Measurements from ENCODE around the gene SSU72. TPM values are rescaled to one million over a fixed set of nuclear protein-coding genes. Genes with fewer than 3 reads are reported as not detected.

SSU72 gene
- total RNA-seq, 1 experiment from 2014 or later: 145 TPM

- Histone ChIP-seq H3F3A (ENCODE audit: insufficient read depth, low read depth) (peaks cover 21% of the 10 kb centered on the region), H2AFZ (no peak overlapping the region), H3K79me2 (ENCODE audit: low read depth) (0 out of 2 replicates have a peak, but pooled peaks cover 6% of the 10 kb centered on the region), H3K4me2 (no peak overlapping the region), H3K4me1 (replicated peaks; ENCODE audit: insufficient read depth) (no peaks in the 10 kb centered on the region), H4K20me1 (ENCODE audit: insufficient read depth) (peaks cover 36% of the 10 kb centered on the region), H3K27ac (no peak overlapping the region), H3K27me3 (ENCODE audit: insufficient read depth, low read depth) (no peaks in the 10 kb centered on the region), H3K36me3 (ENCODE audit: low read depth) (peaks cover 3% of the 10 kb centered on the region; the same call in 1 of the 2 replicates), H3K9me2 (ENCODE audit: insufficient read depth) (no peaks in the 10 kb centered on the region), H3K9me3 (ENCODE audit: insufficient read depth, low read depth) (no peaks in the 10 kb centered on the region), H3K4me3 (no peak overlapping the region)
- ChIA-PET POLR2A (ENCODE audit: unreplicated experiment) (no interaction called here), CTCF (no interaction called here)
- intact Hi-C loops (cut with micrococcal nuclease; ENCODE audit: unreplicated experiment): no loop called here
- no TSS peak for BruUV-seq (replicated peaks)
- TF ChIP-seq CTCF (conservative IDR thresholded peaks at IDR 0.05) (no peak), EZH2 (IDR thresholded peaks at IDR 0.05; ENCODE audit: low read depth) (no peak)
- no peak for DNase-seq
Observed at GRCh38 chr1:1547476-1547875, 27.2 kb downstream of the SSU72 start.

- POLR2A ChIA-PET (ENCODE audit: unreplicated experiment): no interaction called here
- intact Hi-C loops (cut with micrococcal nuclease; ENCODE audit: unreplicated experiment): no loop called here
- no peak for DNase-seq
- H3K9me2 ChIP-seq (ENCODE audit: insufficient read depth): no peaks in the 10 kb centered on the region
- H2AFZ ChIP-seq: no peak overlapping the region
- CTCF ChIA-PET: no interaction called here
- H3K9me3 ChIP-seq (ENCODE audit: insufficient read depth, low read depth): no peaks in the 10 kb centered on the region
- H3K36me3 ChIP-seq (ENCODE audit: low read depth): peaks cover 3% of the 10 kb centered on the region; the same call in 1 of the 2 replicates
- no peaks in the 10 kb centered on the region for H3K27me3 ChIP-seq (ENCODE audit: insufficient read depth, low read depth)
- BruUV-seq (replicated peaks): no TSS peak
- 0 out of 2 replicates have a peak, but pooled peaks cover 6% of the 10 kb centered on the region for H3K79me2 ChIP-seq (ENCODE audit: low read depth)
- H3K4me1 ChIP-seq (replicated peaks; ENCODE audit: insufficient read depth): no peaks in the 10 kb centered on the region
- H3K4me3 ChIP-seq: no peak overlapping the region
- no peak overlapping the region for H3K4me2 ChIP-seq
- no peak for TF ChIP-seq EZH2 (IDR thresholded peaks at IDR 0.05; ENCODE audit: low read depth)
- no peak for TF ChIP-seq CTCF (conservative IDR thresholded peaks at IDR 0.05)
- H4K20me1 ChIP-seq (ENCODE audit: insufficient read depth): peaks cover 32% of the 10 kb centered on the region; the same call in 1 of the 2 replicates
- H3K27ac ChIP-seq: no peak overlapping the region
- peaks cover 23% of the 10 kb centered on the region for H3F3A ChIP-seq (ENCODE audit: insufficient read depth, low read depth)
Observed at GRCh38 chr1:1547011-1547410, 27.7 kb downstream of the SSU72 start.

- ChIA-PET CTCF (no interaction called here), POLR2A (ENCODE audit: unreplicated experiment) (no interaction called here)
- peaks cover 36% of the 10 kb centered on the region; the same call in 1 of the 2 replicates for H4K20me1 ChIP-seq (ENCODE audit: insufficient read depth)
- no peak overlapping the region for H3K4me2 ChIP-seq
- H3K27ac ChIP-seq: no peak overlapping the region
- peaks cover 29% of the 10 kb centered on the region for H3F3A ChIP-seq (ENCODE audit: insufficient read depth, low read depth)
- H3K27me3 ChIP-seq (ENCODE audit: insufficient read depth, low read depth): no peaks in the 10 kb centered on the region
- no peak for DNase-seq
- H3K36me3 ChIP-seq (ENCODE audit: low read depth): peaks cover 3% of the 10 kb centered on the region; the same call in 1 of the 2 replicates
- H3K79me2 ChIP-seq (ENCODE audit: low read depth): 0 out of 2 replicates have a peak, but pooled peaks cover 5% of the 10 kb centered on the region
- no peak overlapping the region for H2AFZ ChIP-seq
- H3K9me2 ChIP-seq (ENCODE audit: insufficient read depth): no peaks in the 10 kb centered on the region
- TF ChIP-seq CTCF (conservative IDR thresholded peaks at IDR 0.05): no peak
- no peak for TF ChIP-seq EZH2 (IDR thresholded peaks at IDR 0.05; ENCODE audit: low read depth)
- BruUV-seq (replicated peaks): no TSS peak
- no peak overlapping the region for H3K4me3 ChIP-seq
- intact Hi-C loops (cut with micrococcal nuclease; ENCODE audit: unreplicated experiment): no loop called here
- no peaks in the 10 kb centered on the region for H3K4me1 ChIP-seq (replicated peaks; ENCODE audit: insufficient read depth)
- no peaks in the 10 kb centered on the region for H3K9me3 ChIP-seq (ENCODE audit: insufficient read depth, low read depth)
Observed at GRCh38 chr1:1545946-1546737, 28.5 kb downstream of the SSU72 start.
